ENCODE data around the gene CSHL1.

DNA sequence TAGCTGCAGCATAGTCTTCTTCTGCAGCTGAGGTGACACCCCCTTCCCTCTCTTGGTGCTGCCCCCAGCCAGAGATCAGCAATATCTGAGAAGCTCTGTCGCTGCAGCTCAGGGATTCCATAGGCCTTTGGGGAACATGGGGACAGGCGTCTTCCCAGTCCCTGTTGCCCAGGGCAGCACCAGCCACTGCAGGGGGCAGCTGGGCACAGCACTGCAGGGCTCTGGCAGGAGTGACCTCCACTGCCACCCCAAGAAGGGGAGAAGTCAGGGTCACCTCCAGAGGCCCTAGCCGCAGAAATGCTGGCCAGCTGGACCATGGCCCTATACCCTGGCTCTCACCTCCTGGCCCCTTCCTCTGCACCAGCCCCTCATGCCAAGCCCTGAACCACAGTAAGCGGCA lies 44.7 kb upstream of the CSHL1 start:
- no peak for TF ChIP-seq POLR2A (IDR thresholded peaks at IDR 0.05; ENCODE audit: low read length)
- no peak for TF ChIP-seq GATA1 (IDR thresholded peaks at IDR 0.05; ENCODE audit: low read depth, low read length)

All from erythroblast (primary cell).